GM19467 (cell line): ENCODE measurements around the gene GALNS.

Experiments used
- ATAC-seq: cut with Tn5 transposase; IDR thresholded peaks from one replicate; pipeline ENCODE4 v1.9.1; 2021; ENCODE audit warnings: mild to moderate bottlenecking, moderate library complexity; ENCODE audit not compliant: unreplicated experiment

GALNS gene

DNA sequence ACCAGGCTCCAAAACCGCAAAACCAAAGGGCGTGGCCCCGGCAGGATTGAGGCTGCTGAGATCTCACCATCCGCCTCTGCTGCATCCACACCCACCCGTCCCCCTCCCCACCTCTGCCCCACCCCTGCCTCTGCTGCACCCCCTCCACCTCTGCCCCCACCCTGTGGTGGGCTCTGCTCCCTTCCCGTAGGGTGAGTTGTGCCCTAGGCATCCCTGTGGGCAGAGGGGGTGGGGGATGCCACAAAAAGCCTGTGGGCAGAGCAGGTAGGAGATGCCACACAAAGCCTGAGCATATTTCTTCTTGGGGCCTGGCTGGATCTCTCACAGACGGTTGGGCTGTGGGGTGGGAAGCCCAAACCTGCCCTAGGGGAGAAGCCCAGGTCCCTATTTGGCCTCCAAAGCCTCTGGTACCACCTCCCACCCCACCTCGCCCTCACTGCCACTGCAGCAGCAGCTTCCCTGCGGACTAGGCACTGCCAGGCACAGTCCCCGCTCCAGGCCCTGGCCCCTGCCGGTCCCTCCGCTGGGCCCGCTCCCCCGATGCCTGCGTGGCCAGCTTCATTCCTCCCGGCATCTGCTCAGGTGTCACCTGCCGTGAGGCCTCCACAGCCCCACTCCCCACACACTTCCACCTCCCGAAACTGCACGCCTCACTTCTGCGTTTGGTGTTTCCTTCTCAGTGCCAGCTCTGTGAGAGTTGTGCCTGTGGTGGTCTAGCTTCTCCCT lies 21.0 kb upstream of the GALNS start:
- ATAC-seq: no peak

- ATAC-seq: no peak
Measured at GRCh38 chr16:88876942-88877526, 20.3 kb upstream of the GALNS start.

GRCh38 chr16:88875703-88876234 lies 19.0 kb upstream of the GALNS start:
- no peak for ATAC-seq

DNA sequence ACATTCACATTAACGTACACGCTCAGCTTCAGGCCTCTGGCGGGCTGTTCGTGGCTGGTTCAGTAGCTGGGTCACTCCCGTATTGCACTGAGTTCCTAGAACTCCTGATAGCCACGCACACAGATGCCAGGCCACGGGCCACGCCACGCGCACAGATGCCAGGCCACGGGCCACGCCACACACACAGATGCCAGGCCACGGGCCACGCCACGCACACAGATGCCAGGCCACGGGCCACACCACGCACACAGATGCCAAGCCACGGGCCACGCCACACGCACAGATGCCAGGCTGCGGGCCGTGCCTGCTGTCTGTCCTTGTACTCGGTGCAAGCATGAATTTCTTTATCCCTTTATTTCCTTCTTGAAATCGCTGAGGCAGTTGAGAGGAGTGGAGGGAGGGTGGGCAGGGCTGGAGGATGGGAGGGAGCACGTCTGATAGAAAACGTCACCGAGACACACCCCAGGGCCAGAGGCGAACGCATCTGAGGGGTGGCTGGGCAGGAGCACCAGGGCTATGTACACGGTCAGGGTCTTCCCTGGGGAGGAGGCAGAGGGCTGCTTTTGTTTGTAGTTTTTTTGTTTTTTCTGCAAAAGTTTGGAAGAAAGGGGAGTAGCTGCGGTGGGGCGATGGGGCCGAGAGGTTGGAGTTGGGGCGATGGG lies 18.3 kb upstream of the GALNS start:
- ATAC-seq: no peak

DNA sequence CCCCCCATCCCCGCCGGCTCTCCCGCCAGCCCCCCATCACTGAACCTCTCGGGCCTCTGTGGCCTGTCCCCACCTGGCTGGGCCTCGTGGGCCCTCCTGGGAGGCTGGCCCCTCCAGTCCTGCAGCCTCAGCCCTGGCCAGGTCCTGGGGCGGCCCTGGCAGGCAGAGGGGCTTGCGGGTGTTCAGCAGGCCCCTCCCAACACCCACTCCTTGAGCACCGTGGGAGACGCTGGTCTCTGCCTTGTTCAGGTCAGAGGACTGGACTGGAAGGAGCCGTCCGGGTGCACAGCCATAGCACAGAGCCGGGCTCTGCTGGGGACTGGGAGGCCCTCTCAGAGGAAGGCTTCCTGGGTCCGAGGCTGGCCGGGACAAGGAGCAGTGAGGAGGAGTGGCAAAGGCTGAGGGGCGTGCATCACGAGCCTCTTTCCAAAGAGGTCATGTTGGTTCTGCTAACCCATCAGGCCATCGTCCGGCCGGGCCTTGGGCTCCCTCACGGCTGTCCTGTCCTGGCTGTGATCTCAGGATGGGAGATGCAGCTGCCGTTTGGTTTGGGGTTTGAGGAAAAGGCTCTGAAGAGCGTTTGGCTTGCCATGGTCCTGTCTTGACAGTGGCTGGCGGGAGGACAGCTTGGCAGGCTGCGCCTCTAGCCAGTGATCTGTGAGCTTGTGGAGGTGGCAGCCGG lies 16.0 kb upstream of the GALNS start:
- ATAC-seq: no peak

DNA sequence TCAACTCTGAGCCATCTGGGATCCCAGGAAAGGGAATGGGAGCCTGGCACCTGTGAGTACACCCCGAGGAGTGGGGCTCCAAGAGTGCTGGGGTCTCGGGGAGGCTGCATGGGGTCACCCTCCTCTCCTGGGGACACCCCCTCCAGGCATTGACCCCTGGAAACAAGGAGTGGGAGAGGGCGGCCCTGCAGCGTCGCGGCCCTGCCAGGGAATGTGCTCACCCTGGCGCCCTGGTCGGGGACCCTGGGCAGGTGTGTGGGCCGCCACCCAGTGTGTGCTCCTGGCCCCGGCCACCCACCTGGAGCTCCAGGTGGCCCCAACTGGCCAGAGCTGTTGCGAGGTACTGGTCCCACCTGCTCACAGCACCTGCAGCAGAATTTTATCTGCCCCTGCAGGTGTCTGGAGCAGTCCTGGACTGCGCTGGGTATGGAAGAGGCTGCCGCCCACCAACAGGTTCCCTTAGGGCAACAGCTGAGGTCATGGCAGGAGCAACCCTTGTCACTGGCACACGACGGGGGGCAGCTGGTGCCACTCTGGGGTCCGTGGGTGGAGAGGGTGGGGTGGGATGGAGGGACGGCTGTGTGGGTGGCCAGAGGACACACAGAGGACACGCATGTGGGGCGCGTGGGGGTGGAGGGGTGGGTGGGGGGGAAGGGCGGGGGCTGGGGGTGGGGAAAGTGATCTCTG lies 15.1 kb upstream of the GALNS start:
- ATAC-seq: no peak

- ATAC-seq: no peak
Measured at GRCh38 chr16:88871349-88871702, 14.6 kb upstream of the GALNS start.

DNA sequence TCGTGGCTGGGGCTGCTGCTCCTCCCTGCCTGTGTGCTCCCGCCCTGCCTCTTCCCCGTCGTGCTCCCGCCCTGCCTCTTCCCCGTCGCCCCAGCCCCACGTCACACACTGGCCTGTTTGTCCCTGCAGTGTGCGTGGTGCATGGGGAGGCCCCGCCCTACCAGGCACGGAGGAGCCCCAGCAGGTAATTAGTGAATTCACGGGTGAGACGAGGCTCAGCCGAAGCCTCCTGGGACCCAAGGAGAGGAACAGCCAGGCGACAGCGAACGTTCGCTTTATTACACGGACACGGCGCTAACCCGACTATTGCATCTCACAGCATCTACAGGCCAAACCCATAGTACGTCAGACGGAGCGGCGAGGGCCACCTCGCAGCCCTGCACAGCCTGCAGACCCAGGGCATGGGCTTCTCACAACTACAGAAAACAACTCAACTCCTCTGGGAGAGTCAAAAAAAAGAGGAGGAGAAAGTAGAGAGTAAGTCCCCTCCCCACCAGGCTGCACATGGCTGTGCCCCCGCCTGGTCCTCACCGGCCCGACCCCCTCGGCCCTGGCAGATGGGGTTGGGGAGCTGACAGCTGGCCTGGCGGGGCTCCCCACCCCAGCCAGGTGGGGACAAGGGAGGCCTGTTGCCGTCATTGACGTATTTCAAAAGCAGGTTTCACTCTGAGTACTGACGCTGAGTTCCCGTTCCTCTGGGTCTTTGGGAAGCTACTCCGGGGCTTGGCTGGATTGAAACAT lies 14.0 kb upstream of the GALNS start:
- no peak for ATAC-seq

GRCh38 chr16:88869673-88869980 lies 12.9 kb upstream of the GALNS start:
- ATAC-seq: no peak

DNA sequence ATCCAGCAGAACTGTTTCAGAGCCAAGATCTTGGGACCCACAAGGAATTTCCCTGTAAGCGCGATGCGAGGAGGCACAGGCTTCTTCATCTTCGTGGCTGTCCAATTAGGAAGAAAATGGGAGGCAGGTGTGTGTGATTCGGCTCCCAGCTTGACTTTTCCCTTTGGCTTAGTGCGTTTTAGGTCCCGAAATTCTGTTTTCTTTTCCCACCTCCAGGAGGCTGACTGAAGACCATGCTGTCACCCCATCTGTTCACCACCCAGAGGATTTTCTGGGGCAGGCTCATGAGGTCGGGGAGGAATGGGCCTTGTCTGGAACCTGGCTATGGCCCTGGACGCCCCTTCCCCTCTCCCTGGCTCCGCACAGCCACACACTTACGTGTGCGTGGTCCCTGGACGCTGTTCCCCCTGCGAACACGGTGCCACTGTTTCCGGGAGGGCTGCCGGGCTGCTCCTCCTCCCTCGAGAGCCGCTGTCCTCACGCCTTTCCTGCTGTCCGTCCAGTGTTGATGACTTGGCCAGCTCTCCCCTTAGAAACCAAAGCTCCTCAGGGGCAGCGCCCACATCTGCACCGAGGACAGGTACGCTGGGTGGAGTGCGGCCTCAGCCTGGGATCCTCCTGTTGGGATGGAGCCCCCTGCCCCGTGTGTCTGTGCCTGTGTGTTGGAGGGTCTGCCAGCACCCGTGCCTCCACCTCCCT lies 12.4 kb upstream of the GALNS start:
- ATAC-seq: no peak

DNA sequence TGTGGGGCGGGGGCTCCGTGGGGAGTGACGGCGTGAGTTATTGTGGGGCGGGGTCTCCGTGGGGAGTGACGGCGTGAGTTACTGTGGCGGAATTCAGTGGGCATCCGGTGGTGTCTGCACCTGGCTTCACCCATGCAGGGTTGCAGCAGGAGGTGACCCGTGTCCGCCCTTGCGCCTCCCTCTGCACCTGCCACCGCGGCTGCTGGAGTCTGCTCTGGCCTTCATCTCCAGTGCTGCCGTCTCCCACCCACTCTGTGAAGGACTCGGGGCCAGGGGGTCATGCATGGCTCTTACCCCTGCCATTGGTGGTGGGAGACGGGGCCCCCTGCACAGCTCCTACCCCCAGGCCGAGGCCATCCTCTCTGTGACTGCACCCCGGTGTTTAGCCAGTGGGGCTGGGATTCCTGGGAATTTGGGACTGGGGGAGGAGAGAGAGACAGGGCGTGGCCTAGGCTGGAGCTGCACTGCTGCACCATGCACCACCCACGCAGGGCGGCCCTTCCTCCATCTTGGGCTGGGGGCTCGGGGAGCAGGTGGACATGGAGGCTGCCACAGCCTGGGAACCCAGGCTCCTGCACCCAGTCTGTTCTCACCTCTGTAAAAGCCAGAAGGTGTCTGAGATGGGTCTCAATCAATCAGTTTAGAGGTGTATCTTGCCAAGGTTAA lies 11.0 kb upstream of the GALNS start:
- ATAC-seq: no peak

- ATAC-seq: no peak
Measured at GRCh38 chr16:88866151-88866920, 9.6 kb upstream of the GALNS start, which contains the start of gene PABPN1L. TSS of gene PABPN1L (minus strand) at chr16:88866660. CDS start at chr16:88866606, 54 bp downstream.

DNA sequence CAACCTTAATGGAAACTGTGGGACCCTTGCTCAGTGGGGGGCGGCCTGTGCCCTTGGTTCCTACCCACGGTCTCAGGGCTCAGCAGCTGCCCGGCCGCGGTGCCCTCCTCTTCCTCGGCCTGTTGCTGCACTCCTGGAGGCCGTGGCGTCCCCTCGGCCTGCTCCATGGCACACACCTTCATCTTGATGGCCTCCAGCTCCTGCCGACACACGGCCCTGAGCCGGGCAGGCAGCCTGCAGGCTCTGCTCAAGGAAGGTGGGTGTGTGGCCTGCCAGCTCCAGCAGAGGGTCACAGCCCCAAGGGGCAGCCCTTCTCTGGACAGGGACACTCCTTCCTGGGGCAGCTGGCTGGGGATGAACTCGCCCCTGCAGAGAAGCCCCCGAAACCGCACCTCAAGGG lies 9.0 kb upstream of the GALNS start:
- ATAC-seq: no peak

DNA sequence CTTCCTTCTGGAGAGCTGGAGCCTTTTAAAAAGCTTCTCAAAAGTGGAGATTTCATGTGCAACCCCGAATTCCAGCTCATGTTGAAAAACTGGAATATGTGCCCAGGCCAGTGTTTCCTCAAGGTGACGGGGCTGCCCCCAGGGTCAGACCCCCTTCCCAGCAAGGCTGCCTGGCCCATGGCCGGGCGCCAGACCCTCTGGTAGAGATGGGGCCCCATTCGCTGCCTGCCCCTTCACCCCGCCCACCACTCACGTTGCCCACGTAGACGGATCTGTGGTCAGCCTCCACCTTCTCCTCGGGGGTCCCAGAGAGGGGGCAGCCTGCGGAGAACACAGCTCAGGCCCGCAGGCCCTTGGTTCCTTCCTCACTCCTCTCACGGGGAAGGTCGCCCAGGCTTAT lies 8.6 kb upstream of the GALNS start:
- no peak for ATAC-seq

DNA sequence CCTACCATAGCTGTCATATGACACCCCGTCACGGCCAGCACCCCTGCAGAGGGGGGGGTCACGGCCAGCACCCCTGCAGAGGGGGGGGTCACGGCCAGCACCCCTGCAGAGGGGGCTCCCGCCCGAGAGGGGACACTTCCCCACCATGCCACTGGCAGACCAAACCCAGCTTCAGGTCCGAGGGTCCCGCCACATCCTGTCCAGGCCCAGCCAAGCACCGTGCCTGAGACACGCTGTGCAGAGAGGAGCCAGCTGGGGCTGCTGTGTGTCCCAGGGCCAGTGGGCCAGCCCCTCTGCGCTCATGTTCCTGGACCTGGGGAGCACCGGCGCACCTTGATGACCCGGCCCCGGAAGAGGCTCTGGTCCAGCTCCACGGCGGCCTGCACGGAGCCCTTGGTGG lies 7.8 kb upstream of the GALNS start:
- ATAC-seq: no peak

DNA sequence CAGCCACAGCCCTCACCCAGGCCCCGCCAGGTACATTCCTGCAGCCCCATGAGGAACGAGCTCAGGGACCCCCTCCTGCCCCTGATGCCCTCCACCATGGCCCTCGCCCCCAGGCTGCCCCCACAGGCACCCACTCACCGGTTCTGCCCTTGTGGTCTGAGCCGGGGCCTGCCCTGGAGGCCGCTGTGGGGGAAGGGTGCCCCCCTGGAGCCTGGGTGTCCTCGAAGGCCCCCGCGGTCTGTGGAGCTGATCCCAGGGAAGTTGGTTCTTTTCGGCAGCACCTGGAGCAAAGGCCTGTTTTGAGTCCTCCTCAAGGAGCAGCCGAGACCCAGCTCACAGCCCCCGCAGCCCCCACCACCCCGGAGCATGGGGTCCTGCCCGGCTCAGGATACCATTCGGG lies 7.4 kb upstream of the GALNS start:
- no peak for ATAC-seq

- ATAC-seq: no peak
Measured at GRCh38 chr16:88863426-88863825, 6.7 kb upstream of the GALNS start.

DNA sequence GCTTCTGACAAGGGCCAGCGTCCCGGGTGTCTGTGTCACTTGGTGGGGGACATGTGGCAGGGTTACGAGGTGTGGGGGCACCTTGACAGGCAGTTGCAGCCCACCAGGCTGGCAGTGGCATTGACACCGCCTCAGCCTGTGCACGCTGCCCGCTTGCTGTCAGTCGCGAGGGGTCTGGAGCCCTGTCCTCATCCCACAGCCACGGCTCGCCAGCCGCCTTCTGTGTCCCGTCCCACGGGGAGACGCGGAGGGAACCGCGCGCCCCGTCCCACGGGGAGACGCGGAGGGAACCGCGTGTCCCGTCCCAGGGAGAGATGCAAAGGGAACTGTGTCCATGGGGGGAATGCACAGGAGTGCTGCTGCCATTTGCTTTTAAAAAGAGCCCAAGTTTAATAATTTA lies 6.2 kb upstream of the GALNS start:
- no peak for ATAC-seq

DNA sequence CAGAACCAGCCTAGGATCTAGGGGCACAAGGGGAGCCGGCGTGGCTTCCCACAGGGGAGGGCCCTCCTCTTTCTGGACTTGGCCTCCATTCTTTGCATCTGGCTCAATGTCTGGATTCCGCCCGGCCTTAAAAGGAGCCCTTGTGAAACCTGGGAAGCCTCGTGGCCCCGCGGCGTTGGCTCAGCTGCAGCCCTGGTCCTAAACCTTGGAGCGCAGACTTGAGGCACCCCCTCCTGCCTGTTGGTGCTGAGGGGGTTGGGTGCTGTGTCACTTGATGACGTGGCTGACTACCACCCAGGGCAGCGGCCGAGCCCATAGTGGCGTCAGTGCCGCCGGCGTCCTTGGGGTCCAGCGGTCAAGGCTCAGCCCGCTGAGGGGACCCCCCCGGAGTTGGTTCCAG lies 4.6 kb upstream of the GALNS start:
- no peak for ATAC-seq
